Common myeloid progenitor, CD34-positive (primary cell): Measurements from ENCODE around the gene PDGFA.

Experiments
- CTCF ChIA-PET: fragments of 350-600 bp; sonication (Branson Sonifier 250); formaldehyde crosslinking; loops from one replicate; lab custom pipeline; 2021; ENCODE audit warnings: antibody characterized with exemption; lab: Charles Lee
- POLR2A ChIA-PET: fragments of 350-600 bp; sonication (Branson Sonifier 250); formaldehyde crosslinking; loops from one replicate; lab custom pipeline; 2021; ENCODE audit warnings: antibody characterized with exemption; lab: Charles Lee
- DNase-seq, 3 donors: peaks; one replicate each; pipeline versions ENCODE4 v3.0.0 to v3.0.0-alpha.2; 2013
- H3K27ac ChIP-seq, 2 experiments: 1 replicate in 1 of 2; 2 replicates in 1 of 2; pipeline ENCODE4 v1.7.0; 2013; ENCODE audit warnings: inconsistent platforms in 2 of 2, low read length in 2 of 2, mild to moderate bottlenecking in 2 of 2, low read depth in 1 of 2, moderate library complexity in 1 of 2; ENCODE audit not compliant: severe bottlenecking in 2 of 2, insufficient read depth in 1 of 2, poor library complexity in 1 of 2
- H3K27me3 ChIP-seq, 5 experiments: replicated peaks in 2 of 5; 1 replicate in 3 of 5; 2 replicates in 2 of 5; pipeline versions ENCODE4 v1.6.1 to v1.7.0; 2013; ENCODE audit warnings: low read length in 4 of 5, mild to moderate bottlenecking in 2 of 5, moderate library complexity in 2 of 5, inconsistent platforms in 1 of 5; ENCODE audit not compliant: insufficient read depth in 5 of 5, control insufficient read depth in 4 of 5
- H3K36me3 ChIP-seq, 4 experiments: 1 replicate in 2 of 4; 2 replicates in 2 of 4; pipeline versions ENCODE4 v1.6.1 to v1.7.0; 2013; ENCODE audit warnings: low read length in 3 of 4, control low read depth in 1 of 4, mild to moderate bottlenecking in 1 of 4; ENCODE audit not compliant: control insufficient read depth in 4 of 4, insufficient read depth in 4 of 4
- H3K4me1 ChIP-seq, 4 experiments: 1 replicate in 3 of 4; 2 replicates in 1 of 4; pipeline versions ENCODE4 v1.6.1 to v1.7.1; 2013; ENCODE audit warnings: low read length in 3 of 4, mild to moderate bottlenecking in 3 of 4, control low read depth in 1 of 4, inconsistent platforms in 1 of 4, moderate library complexity in 1 of 4; ENCODE audit not compliant: control insufficient read depth in 4 of 4, insufficient read depth in 4 of 4; ENCODE audit errors: control extremely low read depth in 1 of 4
- H3K4me3 ChIP-seq, 7 experiments: 1 replicate in 4 of 7; 2 replicates in 3 of 7; pipeline versions ENCODE4 v1.5.1 to v1.7.0; 2013; ENCODE audit warnings: mild to moderate bottlenecking in 7 of 7, low read length in 6 of 7, moderate library complexity in 6 of 7, inconsistent platforms in 2 of 7, low read depth in 2 of 7, control low read depth in 1 of 7; ENCODE audit not compliant: insufficient read depth in 4 of 7, control insufficient read depth in 1 of 7; ENCODE audit errors: extremely low read depth in 1 of 7
- H3K9me3 ChIP-seq, 5 experiments: 1 replicate in 4 of 5; 2 replicates in 1 of 5; pipeline versions ENCODE4 v1.6.1 to v1.7.1; 2013; ENCODE audit warnings: low read length in 4 of 5, mild to moderate bottlenecking in 2 of 5, inconsistent platforms in 1 of 5, low read depth in 1 of 5, moderate library complexity in 1 of 5; ENCODE audit not compliant: control insufficient read depth in 4 of 5, insufficient read depth in 2 of 5; ENCODE audit errors: control extremely low read depth in 1 of 5
- WGBS: methylation state at CpG from one replicate; pipeline ENCODE4 v1.1.5; 2013; ENCODE audit not compliant: insufficient coverage; 5-methylcytosine and 5-hydroxymethylcytosine counted together

PDGFA gene

GRCh38 chr7:520503-521161, 986 bp upstream of the PDGFA start:
- no peak overlapping the region for H3K27ac ChIP-seq
- CTCF ChIA-PET: interaction anchor here (1.0 to 1.5 kb wide), 3 partner anchors 28 to 115 kb away, joined by 3 to 4 read pairs (median 3); no protein-coding TSS in a partner anchor
- H3K36me3 ChIP-seq: no peaks in the 10 kb centered on the region
- POLR2A ChIA-PET: interaction anchor here (1.4 kb wide), 1 partner anchor 84 kb away, joined by 4 read pairs; no protein-coding TSS in a partner anchor
- 2% methylated on average over 51 of the region's 63 CpGs for WGBS
- peaks cover 0 to 95% (median 31%) of the 10 kb centered on the region in 5 experiments for H3K27me3 ChIP-seq
- peaks cover 0 to 54% (median 41%) of the 10 kb centered on the region in 4 experiments for H3K4me1 ChIP-seq
- DNase-seq: peak in 1 of 3 donors; percentile 26
- H3K9me3 ChIP-seq: no peaks in the 10 kb centered on the region
- H3K4me3 ChIP-seq: peak overlapping the region in 1 of 7 experiments; percentile 62

DNA sequence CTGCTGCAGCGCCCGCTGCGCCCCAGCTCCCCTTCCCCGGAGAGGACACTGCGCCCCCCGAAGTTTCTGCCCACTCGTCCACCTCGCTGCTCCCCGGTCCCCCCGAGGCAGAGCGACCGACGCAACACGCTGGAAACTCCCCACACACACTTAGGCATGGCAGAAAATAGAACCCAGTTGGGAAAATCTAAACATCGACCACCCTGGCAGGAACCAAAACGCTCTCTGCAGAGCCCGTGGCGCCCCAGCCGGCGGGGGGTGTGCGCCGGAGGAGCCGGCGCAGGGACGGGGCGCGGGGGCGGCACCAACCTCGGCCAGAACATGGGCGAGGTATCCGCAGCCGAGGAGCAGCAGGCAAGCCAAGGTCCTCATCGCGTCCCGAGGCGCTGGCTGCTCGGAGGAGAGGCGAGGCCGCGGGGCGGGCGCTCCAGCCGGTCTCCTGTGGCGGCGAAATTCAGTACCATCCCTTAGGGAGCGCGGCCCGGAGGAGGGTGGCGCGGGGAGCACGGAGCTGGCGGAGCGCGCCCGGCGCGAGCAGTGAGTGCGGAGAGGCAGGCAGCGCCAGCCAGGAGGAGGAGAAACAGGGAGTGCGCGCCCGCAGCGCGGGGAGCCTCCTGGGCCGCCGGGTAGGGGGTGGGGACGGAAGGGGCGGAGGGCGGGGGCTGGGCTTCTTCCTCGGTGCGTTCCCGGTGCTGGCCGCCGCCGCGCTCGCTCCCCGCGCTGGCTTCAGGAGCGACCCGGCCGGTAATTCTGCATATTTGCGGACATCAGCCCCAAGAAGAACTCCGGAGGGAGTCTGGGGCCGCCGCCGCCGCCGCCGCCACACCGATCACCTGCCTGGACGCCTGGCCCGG, 789 bp downstream of the PDGFA start:
- Histone ChIP-seq H3K9me3 (no peaks in the 10 kb centered on the region), H3K36me3 (no peaks in the 10 kb centered on the region), H3K27ac (peak overlapping the region in 1 of 2 experiments; percentile 34), H3K4me1 (peaks cover 0 to 54% (median 41%) of the 10 kb centered on the region in 4 experiments), H3K27me3 (peaks cover 0 to 95% (median 29%) of the 10 kb centered on the region in 5 experiments), H3K4me3 (peak overlapping the region; percentile 43 to 74 (median 53))
- ChIA-PET CTCF (interaction anchor here (0.9 kb wide), 1 partner anchor 17 kb away, joined by 4 read pairs; no protein-coding TSS in a partner anchor), POLR2A (interaction anchor here (0.8 kb wide), 1 partner anchor 22 kb away, joined by 3 read pairs; no protein-coding TSS in a partner anchor)
- WGBS: under 1% methylated on average over 65 of the region's 93 CpGs
- DNase-seq: peak in 2 of 3 donors; percentile 45 to 63

DNA sequence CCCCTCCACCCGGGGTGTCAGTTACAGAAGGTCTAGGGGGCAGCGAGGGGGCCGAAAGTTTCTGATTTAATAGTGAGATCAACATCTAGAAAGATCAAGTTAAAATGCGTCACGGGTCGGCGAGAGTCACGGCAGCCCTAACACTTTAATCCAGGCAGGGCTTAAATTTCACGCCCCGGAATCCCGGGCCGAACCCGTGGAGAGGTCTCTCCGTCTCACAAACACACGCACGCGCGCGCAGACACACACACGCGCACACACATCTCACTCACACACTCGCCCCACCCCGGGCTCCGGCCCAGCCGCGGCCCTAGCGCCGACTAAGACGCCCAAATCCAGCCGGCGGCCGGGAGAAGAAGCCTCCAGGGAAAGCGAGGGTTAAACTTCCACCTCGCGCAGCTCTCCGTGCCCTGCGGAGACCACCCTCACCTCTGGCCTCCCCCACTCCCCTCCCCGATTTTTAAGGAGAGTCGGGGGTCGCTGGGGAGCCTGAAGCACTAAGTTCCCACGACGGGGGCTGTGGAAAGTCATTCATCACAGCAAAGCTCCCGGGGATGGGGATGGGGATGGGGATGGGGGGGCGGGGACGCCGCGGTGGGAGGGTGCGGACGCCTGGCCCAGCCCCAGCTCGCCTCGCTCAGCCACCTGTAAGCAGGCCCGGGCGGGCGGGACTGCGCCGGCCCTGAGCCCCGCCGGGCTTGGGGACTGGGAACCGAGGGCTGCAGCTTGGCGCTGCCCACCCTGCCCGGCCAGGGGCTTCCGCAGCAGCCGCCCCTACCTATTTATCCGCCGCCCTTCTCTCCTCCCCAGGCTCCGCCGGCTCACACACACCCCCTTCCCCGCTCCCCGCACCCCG, 1.6 kb downstream of the PDGFA start:
- H3K36me3 ChIP-seq: no peaks in the 10 kb centered on the region
- DNase-seq: peak in 2 of 3 donors; percentile 44 to 55
- H3K9me3 ChIP-seq: no peaks in the 10 kb centered on the region
- H3K4me3 ChIP-seq: peak overlapping the region in 5 of 7 experiments; percentile 25 to 74 (median 53)
- POLR2A ChIA-PET: interaction anchor here (0.8 kb wide), 1 partner anchor 22 kb away, joined by 3 read pairs; no protein-coding TSS in a partner anchor
- CTCF ChIA-PET: no interaction called here
- peaks cover 0 to 89% (median 25%) of the 10 kb centered on the region in 5 experiments for H3K27me3 ChIP-seq
- 1% methylated on average over 39 of the region's 70 CpGs for WGBS
- H3K27ac ChIP-seq: no peak overlapping the region
- H3K4me1 ChIP-seq: peaks cover 0 to 54% (median 41%) of the 10 kb centered on the region in 4 experiments

DNA sequence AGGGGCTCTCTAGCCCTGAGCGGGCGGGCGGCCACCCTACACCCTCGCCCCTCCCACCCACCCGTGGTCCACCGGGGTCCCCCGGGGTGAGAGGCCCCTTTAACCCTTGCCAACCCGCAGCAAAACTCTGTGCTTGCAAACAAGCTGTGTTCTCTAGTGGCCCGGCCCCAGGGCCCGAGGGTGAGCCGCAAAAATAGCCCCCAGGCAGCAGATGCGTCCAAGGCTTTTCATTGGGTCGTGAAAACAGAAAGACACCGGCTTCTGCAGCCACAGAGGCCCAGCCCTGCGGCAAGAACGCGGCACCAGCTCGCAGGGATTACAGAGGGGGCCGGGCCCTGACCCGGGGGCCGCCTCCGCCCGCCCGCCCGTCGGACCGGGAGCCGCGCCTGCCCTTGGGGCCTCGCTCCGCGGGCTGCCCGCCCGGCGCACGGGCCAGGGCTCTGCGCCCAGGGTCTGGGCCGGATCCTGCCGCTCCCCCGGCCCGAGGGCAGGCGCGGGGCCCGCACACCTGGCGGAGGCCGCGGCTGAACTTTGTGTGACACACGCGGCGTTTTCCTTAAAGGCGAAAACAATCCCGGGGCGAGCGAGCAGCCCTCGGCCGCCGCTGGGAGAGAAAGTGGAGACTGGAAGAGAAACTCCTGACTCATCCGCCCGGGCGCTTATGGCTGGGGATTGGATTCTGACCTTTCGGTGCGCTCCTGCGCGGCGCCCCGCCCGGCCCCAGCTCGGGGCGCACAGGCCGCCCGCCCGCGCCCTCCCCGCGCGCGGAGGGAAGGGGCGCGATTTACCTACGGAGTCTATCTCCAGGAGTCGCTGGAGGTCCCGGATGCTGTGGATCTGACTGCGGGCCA, 2.8 kb downstream of the PDGFA start:
- Histone ChIP-seq H3K9me3 (no peaks in the 10 kb centered on the region), H3K27ac (no peak overlapping the region), H3K27me3 (peaks cover 0 to 82% (median 22%) of the 10 kb centered on the region in 5 experiments), H3K4me1 (peaks cover 0 to 43% (median 31%) of the 10 kb centered on the region in 4 experiments), H3K4me3 (peak overlapping the region in 5 of 7 experiments; percentile 4 to 64 (median 45)), H3K36me3 (no peaks in the 10 kb centered on the region)
- ChIA-PET POLR2A (no interaction called here), CTCF (no interaction called here)
- 2% methylated on average over 71 of the region's 83 CpGs for WGBS
- peak in 2 of 3 donors; percentile 32 to 34 for DNase-seq

GRCh38 chr7:516216-516605, 3.4 kb downstream of the PDGFA start:
- Histone ChIP-seq H3K9me3 (no peaks in the 10 kb centered on the region), H3K36me3 (no peaks in the 10 kb centered on the region), H3K27me3 (peaks cover 0 to 76% (median 20%) of the 10 kb centered on the region in 5 experiments), H3K4me3 (no peak overlapping the region), H3K4me1 (peaks cover 0 to 36% (median 25%) of the 10 kb centered on the region in 4 experiments), H3K27ac (no peak overlapping the region)
- DNase-seq: peak in 1 of 3 donors; percentile 36
- POLR2A ChIA-PET: no interaction called here
- 39% methylated on average over 13 of the region's 13 CpGs for WGBS
- CTCF ChIA-PET: no interaction called here

DNA sequence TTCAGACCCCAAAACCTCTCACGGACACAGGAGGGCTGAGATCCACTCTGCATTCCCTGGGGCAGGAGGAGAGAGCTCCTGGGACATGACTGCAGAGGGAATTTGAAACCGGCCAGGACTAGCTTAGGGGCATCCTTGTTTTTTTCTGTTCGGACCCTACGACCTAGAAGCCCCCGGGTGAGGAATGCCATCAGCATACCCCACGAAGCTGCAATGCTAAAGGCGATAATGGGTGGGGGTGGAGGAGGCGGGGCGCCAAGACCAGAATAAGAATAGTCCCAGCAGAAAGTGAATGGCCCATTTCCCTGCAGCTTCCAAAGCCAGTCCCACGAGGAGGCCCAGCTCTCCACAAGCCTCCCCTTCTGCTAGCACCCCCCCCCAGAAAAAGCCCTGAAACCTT, 4.0 kb downstream of the PDGFA start:
- DNase-seq: no peak
- no peaks in the 10 kb centered on the region for H3K9me3 ChIP-seq
- peaks cover 0 to 70% (median 17%) of the 10 kb centered on the region in 5 experiments for H3K27me3 ChIP-seq
- ChIA-PET CTCF (no interaction called here), POLR2A (no interaction called here)
- H3K27ac ChIP-seq: no peak overlapping the region
- no peaks in the 10 kb centered on the region for H3K36me3 ChIP-seq
- WGBS: 92% methylated on average over 10 of the region's 10 CpGs
- H3K4me3 ChIP-seq: no peak overlapping the region
- H3K4me1 ChIP-seq: peaks cover 0 to 30% (median 22%) of the 10 kb centered on the region in 4 experiments
